ENCODE results near the gene CAPN12.

GRCh38 chr19:38733493-38734175 is 10.6 kb downstream of the CAPN12 start:
- TF ChIP-seq, protein P1, sequence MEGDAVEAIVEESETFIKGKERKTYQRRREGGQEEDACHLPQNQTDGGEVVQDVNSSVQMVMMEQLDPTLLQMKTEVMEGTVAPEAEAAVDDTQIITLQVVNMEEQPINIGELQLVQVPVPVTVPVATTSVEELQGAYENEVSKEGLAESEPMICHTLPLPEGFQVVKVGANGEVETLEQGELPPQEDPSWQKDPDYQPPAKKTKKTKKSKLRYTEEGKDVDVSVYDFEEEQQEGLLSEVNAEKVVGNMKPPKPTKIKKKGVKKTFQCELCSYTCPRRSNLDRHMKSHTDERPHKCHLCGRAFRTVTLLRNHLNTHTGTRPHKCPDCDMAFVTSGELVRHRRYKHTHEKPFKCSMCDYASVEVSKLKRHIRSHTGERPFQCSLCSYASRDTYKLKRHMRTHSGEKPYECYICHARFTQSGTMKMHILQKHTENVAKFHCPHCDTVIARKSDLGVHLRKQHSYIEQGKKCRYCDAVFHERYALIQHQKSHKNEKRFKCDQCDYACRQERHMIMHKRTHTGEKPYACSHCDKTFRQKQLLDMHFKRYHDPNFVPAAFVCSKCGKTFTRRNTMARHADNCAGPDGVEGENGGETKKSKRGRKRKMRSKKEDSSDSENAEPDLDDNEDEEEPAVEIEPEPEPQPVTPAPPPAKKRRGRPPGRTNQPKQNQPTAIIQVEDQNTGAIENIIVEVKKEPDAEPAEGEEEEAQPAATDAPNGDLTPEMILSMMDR (IDR thresholded peaks at IDR 0.05): no peak
- peak; percentile 21 for TF ChIP-seq POLR2AphosphoS5 (IDR thresholded peaks at IDR 0.05; ENCODE audit: low read depth, low read length)
- TF ChIP-seq, protein P2, sequence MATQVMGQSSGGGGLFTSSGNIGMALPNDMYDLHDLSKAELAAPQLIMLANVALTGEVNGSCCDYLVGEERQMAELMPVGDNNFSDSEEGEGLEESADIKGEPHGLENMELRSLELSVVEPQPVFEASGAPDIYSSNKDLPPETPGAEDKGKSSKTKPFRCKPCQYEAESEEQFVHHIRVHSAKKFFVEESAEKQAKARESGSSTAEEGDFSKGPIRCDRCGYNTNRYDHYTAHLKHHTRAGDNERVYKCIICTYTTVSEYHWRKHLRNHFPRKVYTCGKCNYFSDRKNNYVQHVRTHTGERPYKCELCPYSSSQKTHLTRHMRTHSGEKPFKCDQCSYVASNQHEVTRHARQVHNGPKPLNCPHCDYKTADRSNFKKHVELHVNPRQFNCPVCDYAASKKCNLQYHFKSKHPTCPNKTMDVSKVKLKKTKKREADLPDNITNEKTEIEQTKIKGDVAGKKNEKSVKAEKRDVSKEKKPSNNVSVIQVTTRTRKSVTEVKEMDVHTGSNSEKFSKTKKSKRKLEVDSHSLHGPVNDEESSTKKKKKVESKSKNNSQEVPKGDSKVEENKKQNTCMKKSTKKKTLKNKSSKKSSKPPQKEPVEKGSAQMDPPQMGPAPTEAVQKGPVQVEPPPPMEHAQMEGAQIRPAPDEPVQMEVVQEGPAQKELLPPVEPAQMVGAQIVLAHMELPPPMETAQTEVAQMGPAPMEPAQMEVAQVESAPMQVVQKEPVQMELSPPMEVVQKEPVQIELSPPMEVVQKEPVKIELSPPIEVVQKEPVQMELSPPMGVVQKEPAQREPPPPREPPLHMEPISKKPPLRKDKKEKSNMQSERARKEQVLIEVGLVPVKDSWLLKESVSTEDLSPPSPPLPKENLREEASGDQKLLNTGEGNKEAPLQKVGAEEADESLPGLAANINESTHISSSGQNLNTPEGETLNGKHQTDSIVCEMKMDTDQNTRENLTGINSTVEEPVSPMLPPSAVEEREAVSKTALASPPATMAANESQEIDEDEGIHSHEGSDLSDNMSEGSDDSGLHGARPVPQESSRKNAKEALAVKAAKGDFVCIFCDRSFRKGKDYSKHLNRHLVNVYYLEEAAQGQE (IDR thresholded peaks at IDR 0.05; ENCODE audit: insufficient read depth in 1 of 2, low read depth in 2 of 2, low read length in 1 of 2): no peak
